SK-N-SH (cell line): ENCODE measurements around the gene SPAG9.

Source experiments
- EP300 ChIP-seq, 2 experiments: IDR thresholded peaks; 2 replicates each; pipeline versions ENCODE4 v1.4.0 to v1.6.1; 2012; ENCODE audit warnings: borderline replicate concordance in 1 of 2, low read depth in 1 of 2, low read length in 1 of 2
- JUND ChIP-seq: IDR thresholded peaks from 2 replicates; pipeline ENCODE4 v1.4.0; 2012
- PBX3 ChIP-seq: IDR thresholded peaks from 2 replicates; pipeline ENCODE4; 2012
- POLR2AphosphoS5 ChIP-seq: IDR thresholded peaks from 2 replicates; pipeline ENCODE4 v1.6.1; 2012; ENCODE audit warnings: low read depth, low read length
- REST ChIP-seq: IDR thresholded peaks from 2 replicates; pipeline ENCODE4 v1.6.1; 2012; ENCODE audit warnings: mild to moderate bottlenecking, low read depth, low read length, moderate library complexity
- SMC3 ChIP-seq: IDR thresholded peaks from 2 replicates; pipeline ENCODE4 v1.6.1; 2012; ENCODE audit warnings: low read depth, low read length, improper control_type of control experiment
- TCF12 ChIP-seq: IDR thresholded peaks from 2 replicates; pipeline ENCODE4 v1.4.0; 2012
- TF ChIP-seq, protein P1 (sequence below): fragments of 200-600 bp; sonication (generic); IDR thresholded peaks from 2 replicates; pipeline ENCODE4 v1.6.1; 2017; ENCODE audit warnings: antibody characterized with exemption, mild to moderate bottlenecking, moderate library complexity

DNA sequence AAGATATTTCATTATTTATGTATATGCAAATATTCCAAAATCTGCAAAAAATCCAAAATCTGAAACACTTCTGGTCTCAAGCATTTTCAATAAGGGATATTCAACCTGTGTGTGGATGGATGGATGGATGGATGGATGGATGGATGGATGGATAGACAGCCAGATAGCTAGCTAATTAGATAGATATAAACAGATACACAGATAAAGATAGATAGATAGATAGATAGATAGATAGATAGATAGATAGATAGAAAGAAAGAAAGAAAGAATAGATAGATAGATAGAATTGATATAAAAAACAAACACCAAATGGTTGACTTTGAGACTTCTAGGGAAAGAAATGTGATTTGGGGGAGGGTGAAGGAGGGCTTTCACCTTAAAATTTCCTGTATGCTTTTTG lies 139.4 kb downstream of the SPAG9 start:
- TF ChIP-seq, protein P1, sequence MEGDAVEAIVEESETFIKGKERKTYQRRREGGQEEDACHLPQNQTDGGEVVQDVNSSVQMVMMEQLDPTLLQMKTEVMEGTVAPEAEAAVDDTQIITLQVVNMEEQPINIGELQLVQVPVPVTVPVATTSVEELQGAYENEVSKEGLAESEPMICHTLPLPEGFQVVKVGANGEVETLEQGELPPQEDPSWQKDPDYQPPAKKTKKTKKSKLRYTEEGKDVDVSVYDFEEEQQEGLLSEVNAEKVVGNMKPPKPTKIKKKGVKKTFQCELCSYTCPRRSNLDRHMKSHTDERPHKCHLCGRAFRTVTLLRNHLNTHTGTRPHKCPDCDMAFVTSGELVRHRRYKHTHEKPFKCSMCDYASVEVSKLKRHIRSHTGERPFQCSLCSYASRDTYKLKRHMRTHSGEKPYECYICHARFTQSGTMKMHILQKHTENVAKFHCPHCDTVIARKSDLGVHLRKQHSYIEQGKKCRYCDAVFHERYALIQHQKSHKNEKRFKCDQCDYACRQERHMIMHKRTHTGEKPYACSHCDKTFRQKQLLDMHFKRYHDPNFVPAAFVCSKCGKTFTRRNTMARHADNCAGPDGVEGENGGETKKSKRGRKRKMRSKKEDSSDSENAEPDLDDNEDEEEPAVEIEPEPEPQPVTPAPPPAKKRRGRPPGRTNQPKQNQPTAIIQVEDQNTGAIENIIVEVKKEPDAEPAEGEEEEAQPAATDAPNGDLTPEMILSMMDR, result no peak
- no peak for TF ChIP-seq TCF12
- TF ChIP-seq JUND, result no peak
- no peak for TF ChIP-seq REST
- no peak for TF ChIP-seq SMC3
- no peak for TF ChIP-seq POLR2AphosphoS5
- no peak for TF ChIP-seq PBX3
- no peak for TF ChIP-seq EP300 (IDR thresholded peaks at IDR 0.05; ENCODE audit: borderline replicate concordance in 1 of 2, low read depth in 1 of 2, low read length in 1 of 2)
